Measurements from ENCODE around the gene VOPP1.

Gene VOPP1

GRCh38 chr7:55438757-55439525 lies 133.4 kb downstream of the VOPP1 start:
- H3K4me3 ChIP-seq (ENCODE audit: low read depth, low read length): no peak overlapping the region
- TF ChIP-seq MAX (IDR thresholded peaks at IDR 0.05; ENCODE audit: low read depth, low read length) (no peak), CTCF (IDR thresholded peaks at IDR 0.05; ENCODE audit: low read depth, low read length) (no peak), POLR2A (IDR thresholded peaks at IDR 0.05; ENCODE audit: extremely low read depth, insufficient read length) (no peak), MYC (IDR thresholded peaks at IDR 0.05; ENCODE audit: low read depth, low read length) (no peak)
- DNase-seq (ENCODE audit: low read depth): no peak

- TF ChIP-seq CTCF (IDR thresholded peaks at IDR 0.05; ENCODE audit: low read depth, low read length): no peak
- TF ChIP-seq MAX (IDR thresholded peaks at IDR 0.05; ENCODE audit: low read depth, low read length): no peak
- no peak for TF ChIP-seq MYC (IDR thresholded peaks at IDR 0.05; ENCODE audit: low read depth, low read length)
- TF ChIP-seq POLR2A (IDR thresholded peaks at IDR 0.05; ENCODE audit: extremely low read depth, insufficient read length): no peak
- H3K4me3 ChIP-seq (ENCODE audit: low read depth, low read length): no peak overlapping the region
- DNase-seq (ENCODE audit: low read depth): no peak
These were observed 134.1 kb downstream of the VOPP1 start for GRCh38 chr7:55438085-55438756.

- DNase-seq (ENCODE audit: low read depth): no peak
- TF ChIP-seq POLR2A (IDR thresholded peaks at IDR 0.05; ENCODE audit: extremely low read depth, insufficient read length): no peak
- no peak for TF ChIP-seq MAX (IDR thresholded peaks at IDR 0.05; ENCODE audit: low read depth, low read length)
- TF ChIP-seq CTCF (IDR thresholded peaks at IDR 0.05; ENCODE audit: low read depth, low read length): no peak
- no peak for TF ChIP-seq MYC (IDR thresholded peaks at IDR 0.05; ENCODE audit: low read depth, low read length)
- H3K4me3 ChIP-seq (ENCODE audit: low read depth, low read length): no peak overlapping the region
These were observed 134.9 kb downstream of the VOPP1 start for GRCh38 chr7:55437375-55437774.

- no peak overlapping the region for H3K4me3 ChIP-seq (ENCODE audit: low read depth, low read length)
- DNase-seq (ENCODE audit: low read depth): no peak
- TF ChIP-seq POLR2A (IDR thresholded peaks at IDR 0.05; ENCODE audit: extremely low read depth, insufficient read length) (no peak), MAX (IDR thresholded peaks at IDR 0.05; ENCODE audit: low read depth, low read length) (no peak), MYC (IDR thresholded peaks at IDR 0.05; ENCODE audit: low read depth, low read length) (no peak), CTCF (IDR thresholded peaks at IDR 0.05; ENCODE audit: low read depth, low read length) (no peak)
These were observed 135.8 kb downstream of the VOPP1 start for GRCh38 chr7:55436457-55436856.

GRCh38 chr7:55435466-55435865 lies 136.8 kb downstream of the VOPP1 start:
- DNase-seq (ENCODE audit: low read depth): no peak
- no peak overlapping the region for H3K4me3 ChIP-seq (ENCODE audit: low read depth, low read length)
- no peak for TF ChIP-seq POLR2A (IDR thresholded peaks at IDR 0.05; ENCODE audit: extremely low read depth, insufficient read length)
- TF ChIP-seq MAX (IDR thresholded peaks at IDR 0.05; ENCODE audit: low read depth, low read length): no peak
- no peak for TF ChIP-seq MYC (IDR thresholded peaks at IDR 0.05; ENCODE audit: low read depth, low read length)
- TF ChIP-seq CTCF (IDR thresholded peaks at IDR 0.05; ENCODE audit: low read depth, low read length): no peak

Measured in NB4 (cell line).